Measurements from ENCODE around the gene PSKH1. TPM values are rescaled to one million over a fixed set of nuclear protein-coding genes. Genes with fewer than 3 reads are reported as not detected.

The PSKH1 gene
- total RNA-seq, 2 donors from 2014 or later = 21.0 to 27.3 TPM

Other genes with a start within 250 kb of the PSKH1 start
- 1 to 10 TPM; 1.1 to 1.2 TPM for gene CARMIL2, start 248.1 kb upstream of the PSKH1 start, total RNA-seq
- 10 to 100 TPM in 1 of 2 donors, 1 to 10 TPM in 1; 9.0 to 10.2 TPM for gene ACD, start 233.0 kb upstream of the PSKH1 start, total RNA-seq
- 1 to 10 TPM; 2.5 to 4.8 TPM for gene PARD6A, start 232.3 kb upstream of the PSKH1 start, total RNA-seq
- gene ENKD1, start 226.5 kb upstream of the PSKH1 start, total RNA-seq = 1 to 10 TPM; 7.6 to 9.6 TPM
- 1 to 10 TPM; 3.5 to 3.7 TPM for gene C16orf86, start 226.4 kb upstream of the PSKH1 start, total RNA-seq
- gene GFOD2, start 173.9 kb upstream of the PSKH1 start, total RNA-seq = 10 to 100 TPM; 10.1 to 11.7 TPM
- gene RANBP10, start 86.7 kb upstream of the PSKH1 start, total RNA-seq = 10 to 100 TPM; 10.9 to 14.3 TPM
- under 1 TPM; 0.55 to 0.74 TPM for gene TSNAXIP1, start 86.4 kb upstream of the PSKH1 start, total RNA-seq
- gene THAP11, start 50.9 kb upstream of the PSKH1 start, total RNA-seq = 10 to 100 TPM; 24.5 to 24.7 TPM
- 10 to 100 TPM; 59.8 to 73.9 TPM for gene NUTF2, start 46.3 kb upstream of the PSKH1 start, total RNA-seq
- 10 to 100 TPM; 22.1 to 22.2 TPM for gene CENPT, start 45.6 kb upstream of the PSKH1 start, total RNA-seq
- gene EDC4, start 20.2 kb upstream of the PSKH1 start, total RNA-seq = 10 to 100 TPM; 23.3 to 31.5 TPM
- under 1 TPM in 1 of 2 donors, not detected in 1; 0.50 TPM for gene NRN1L, start 8.4 kb upstream of the PSKH1 start, total RNA-seq
- under 1 TPM; 0.76 to 0.97 TPM for gene CTRL, start 38.6 kb downstream of the PSKH1 start, total RNA-seq
- gene PSMB10, start 43.6 kb downstream of the PSKH1 start, total RNA-seq = 10 to 100 TPM; 54.9 to 64.5 TPM
- gene LCAT, start 50.9 kb downstream of the PSKH1 start, total RNA-seq = 10 to 100 TPM; 12.8 to 22.6 TPM
- 10 to 100 TPM; 52.0 to 98.2 TPM for gene SLC12A4, start 75.4 kb downstream of the PSKH1 start, total RNA-seq
- gene DPEP3, start 87.2 kb downstream of the PSKH1 start, total RNA-seq = not detected
- 1 to 10 TPM; 1.1 to 2.7 TPM for gene DPEP2, start 106.2 kb downstream of the PSKH1 start, total RNA-seq
- not detected for gene DPEP2NB, start 122.7 kb downstream of the PSKH1 start, total RNA-seq
- 1 to 10 TPM; 7.2 to 8.4 TPM for gene DDX28, start 130.0 kb downstream of the PSKH1 start, total RNA-seq
- gene DUS2, start 130.0 kb downstream of the PSKH1 start, total RNA-seq = 1 to 10 TPM; 6.9 to 7.2 TPM
- gene NFATC3, start 192.1 kb downstream of the PSKH1 start, total RNA-seq = 10 to 100 TPM; 25.9 to 28.9 TPM

Measured in left cardiac atrium (tissue), 2 donors.